Sigmoid colon (tissue), 7 donors: Measurements from ENCODE around the gene XYLT1. TPM values are rescaled to one million over a fixed set of nuclear protein-coding genes. Genes with fewer than 3 reads are reported as not detected.

Source experiments
- DNase-seq: peaks from one replicate; pipeline ENCODE4 v3.0.0-alpha.2; 2019
- H3K27ac ChIP-seq, 4 donors: fragments of 200-600 bp; sonication (generic); one replicate each; pipeline ENCODE4 v1.5.1; 2016 to 2019; ENCODE audit warnings: mild to moderate bottlenecking in 1 of 4
- H3K27me3 ChIP-seq, 3 donors: fragments of 200-600 bp; sonication (generic); one replicate each; pipeline ENCODE4 v1.5.1; 2019; ENCODE audit warnings: mild to moderate bottlenecking in 1 of 3
- H3K36me3 ChIP-seq, 4 donors: fragments of 200-600 bp; sonication (generic); one replicate each; pipeline ENCODE4 v1.5.1; 2016 to 2019
- H3K4me1 ChIP-seq, 4 donors: fragments of 200-600 bp; sonication (generic); one replicate each; pipeline ENCODE4 v1.5.1; 2017 to 2019
- H3K4me3 ChIP-seq, 4 donors: fragments of 200-600 bp; sonication (generic); one replicate each; pipeline ENCODE4 v1.5.1; 2017 to 2019; ENCODE audit warnings: mild to moderate bottlenecking in 2 of 4, moderate library complexity in 1 of 4
- H3K9me3 ChIP-seq, 4 donors: fragments of 200-600 bp in 3 of 4; sonication (generic) in 3 of 4; one replicate each; pipeline versions ENCODE4 v1.5.1 to v1.6.1; 2013 to 2019
- CTCF ChIP-seq, 4 experiments: fragments of 450-650 bp in 3 of 4; fragments of 200-600 bp in 1 of 4; IDR thresholded peaks; one replicate each; pipeline ENCODE4 v1.5.1; 2016 to 2019; ENCODE audit warnings: antibody characterized with exemption in 4 of 4, mild to moderate bottlenecking in 3 of 4, moderate library complexity in 2 of 4
- EP300 ChIP-seq, 4 donors: sonication (generic); formaldehyde crosslinking; IDR thresholded peaks; one replicate each; pipeline ENCODE4 v1.6.1; 2017; ENCODE audit warnings: antibody characterized with exemption in 4 of 4
- POLR2A ChIP-seq, 2 donors: fragments of 450-650 bp; IDR thresholded peaks; one replicate each; pipeline ENCODE4 v1.6.1; 2016; ENCODE audit warnings: antibody characterized with exemption in 2 of 2, mild to moderate bottlenecking in 2 of 2, moderate library complexity in 2 of 2
- POLR2AphosphoS5 ChIP-seq, 4 donors: sonication (generic); formaldehyde crosslinking; IDR thresholded peaks; one replicate each; pipeline ENCODE4 v1.6.1; 2017; ENCODE audit warnings: antibody characterized with exemption in 4 of 4
- WGBS, 2 donors: extraction: QIAGEN DNeasy Blood & Tissue Kit; methylation state at CpG; one replicate each; pipeline ENCODE4 v1.1.7; 2013; 5-methylcytosine and 5-hydroxymethylcytosine counted together
- intact Hi-C: fragments of 100-400 bp; cut with DNase I; formaldehyde crosslinking; loops from one replicate; pipeline ENCODE4 v1.15.1; 2023
- polyA plus RNA-seq, 3 donors: library from polyadenylated mRNA; stranded (reverse); fragments of 200-250 nt; gene quantifications; one replicate each; pipeline ENCODE4 v1.2.3, GENCODE V29; 2013
- total RNA-seq, 4 donors: library from RNA; depleted of rRNA; stranded (reverse); fragments of >200 nt; gene quantifications; one replicate each; pipeline ENCODE4 v1.1.0, GENCODE V29; 2016
- donor health status: healthy with polysubstance abuse.
- donor health status: Bipolar disorder and iron deficiency.
- donor health status: healthy.

The XYLT1 gene
- total and polyA plus RNA-seq, 7 donors = 0.60 to 33.2 (median 23.0) TPM

- H3K27ac ChIP-seq = no peak overlapping the region
- intact Hi-C loops = no loop called here
- TF ChIP-seq POLR2AphosphoS5 (IDR thresholded peaks at IDR 0.05) (no peak), POLR2A (IDR thresholded peaks at IDR 0.05) (no peak), CTCF (IDR thresholded peaks at IDR 0.05) (no peak), EP300 (IDR thresholded peaks at IDR 0.05) (no peak)
- H3K9me3 ChIP-seq = no peaks in the 10 kb centered on the region
- DNase-seq = no peak
- no peak overlapping the region for H3K4me3 ChIP-seq
- no peaks in the 10 kb centered on the region for H3K4me1 ChIP-seq
- H3K36me3 ChIP-seq = peaks cover 4 to 88% (median 35%) of the 10 kb centered on the region in 4 donors
- no peaks in the 10 kb centered on the region for H3K27me3 ChIP-seq
- WGBS, 2 donors = 71 to 89% methylated on average over 10 of the region's 10 CpGs
Measured at GRCh38 chr16:17134586-17134985, 336.2 kb downstream of the XYLT1 start.

GRCh38 chr16:17133851-17134250 lies 336.9 kb downstream of the XYLT1 start:
- 97 to 98% methylated on average over 5 of the region's 5 CpGs for WGBS, 2 donors
- Histone ChIP-seq H3K4me3 (no peak overlapping the region), H3K27ac (no peak overlapping the region), H3K27me3 (no peaks in the 10 kb centered on the region), H3K4me1 (no peaks in the 10 kb centered on the region), H3K36me3 (peaks cover 4 to 83% (median 32%) of the 10 kb centered on the region in 4 donors), H3K9me3 (no peaks in the 10 kb centered on the region)
- no peak for DNase-seq
- intact Hi-C loops = no loop called here
- TF ChIP-seq POLR2AphosphoS5 (IDR thresholded peaks at IDR 0.05) = no peak
- TF ChIP-seq CTCF (IDR thresholded peaks at IDR 0.05) = no peak
- no peak for TF ChIP-seq POLR2A (IDR thresholded peaks at IDR 0.05)
- no peak for TF ChIP-seq EP300 (IDR thresholded peaks at IDR 0.05)

GRCh38 chr16:17131351-17131750 lies 339.4 kb downstream of the XYLT1 start:
- no peaks in the 10 kb centered on the region for H3K9me3 ChIP-seq
- intact Hi-C loops = no loop called here
- no peak overlapping the region for H3K4me3 ChIP-seq
- 93 to 94% methylated on average over 6 of the region's 6 CpGs for whole genome bisulfite sequencing, 2 donors
- peaks cover 4 to 83% (median 36%) of the 10 kb centered on the region in 4 donors for H3K36me3 ChIP-seq
- H3K4me1 ChIP-seq = no peaks in the 10 kb centered on the region
- no peak overlapping the region for H3K27ac ChIP-seq
- TF ChIP-seq CTCF (IDR thresholded peaks at IDR 0.05) (no peak), POLR2AphosphoS5 (IDR thresholded peaks at IDR 0.05) (no peak), POLR2A (IDR thresholded peaks at IDR 0.05) (no peak), EP300 (IDR thresholded peaks at IDR 0.05) (no peak)
- no peak for DNase-seq
- no peaks in the 10 kb centered on the region for H3K27me3 ChIP-seq

DNA sequence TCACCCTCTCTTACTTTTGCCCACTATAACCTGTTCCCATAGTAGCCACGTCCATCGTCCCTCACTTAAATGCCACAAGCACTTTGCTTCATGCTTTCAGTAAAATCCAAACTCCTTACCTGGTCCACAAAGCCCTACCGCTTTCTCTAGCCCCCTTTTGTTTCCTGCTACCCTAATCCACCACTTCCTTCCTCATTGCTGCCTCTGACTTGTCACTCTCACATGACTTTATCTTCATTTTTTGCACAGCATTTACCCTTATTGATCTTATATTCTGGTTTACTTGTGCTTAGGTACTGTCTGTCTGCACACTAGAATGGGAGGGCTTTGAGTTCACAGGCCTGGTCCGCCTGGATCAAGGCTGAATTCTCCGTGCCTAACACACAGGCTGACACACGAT lies 340.0 kb downstream of the XYLT1 start:
- H3K9me3 ChIP-seq = no peaks in the 10 kb centered on the region
- no peaks in the 10 kb centered on the region for H3K27me3 ChIP-seq
- intact Hi-C loops = no loop called here
- TF ChIP-seq EP300 (IDR thresholded peaks at IDR 0.05) = no peak
- TF ChIP-seq POLR2A (IDR thresholded peaks at IDR 0.05) = no peak
- TF ChIP-seq CTCF (IDR thresholded peaks at IDR 0.05) = no peak
- no peak for TF ChIP-seq POLR2AphosphoS5 (IDR thresholded peaks at IDR 0.05)
- H3K4me1 ChIP-seq = no peaks in the 10 kb centered on the region
- H3K36me3 ChIP-seq = peaks cover 5 to 83% (median 36%) of the 10 kb centered on the region in 4 donors
- WGBS, 2 donors = 75 to 94% methylated on average over 6 of the region's 6 CpGs
- H3K27ac ChIP-seq = no peak overlapping the region
- no peak for DNase-seq
- no peak overlapping the region for H3K4me3 ChIP-seq

DNA sequence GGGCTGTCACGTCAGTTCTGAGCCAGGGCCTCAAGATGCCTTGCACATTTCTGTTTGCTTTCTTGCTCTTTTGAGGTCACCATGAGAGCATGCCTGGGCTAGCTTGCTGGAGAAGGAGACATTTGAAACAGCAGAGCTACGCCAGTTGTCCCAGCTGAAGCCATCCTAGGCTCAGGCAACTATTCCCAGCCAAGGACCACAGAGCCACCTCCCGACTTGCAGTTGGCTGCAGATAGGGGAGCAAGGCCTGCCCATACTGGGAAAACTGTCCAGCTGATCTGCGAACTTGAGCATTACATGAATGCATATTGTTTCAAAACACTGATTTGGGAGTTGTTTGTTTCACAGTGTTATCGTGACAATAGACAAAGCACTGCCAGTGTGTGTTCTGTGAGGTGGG lies 340.8 kb downstream of the XYLT1 start:
- no peaks in the 10 kb centered on the region for H3K4me1 ChIP-seq
- H3K4me3 ChIP-seq = no peak overlapping the region
- intact Hi-C loops = no loop called here
- no peak overlapping the region for H3K27ac ChIP-seq
- WGBS, 2 donors = 96 to 98% methylated on average over 5 of the region's 5 CpGs
- H3K36me3 ChIP-seq = peaks cover 8 to 84% (median 38%) of the 10 kb centered on the region in 4 donors
- no peaks in the 10 kb centered on the region for H3K27me3 ChIP-seq
- no peak for DNase-seq
- TF ChIP-seq EP300 (IDR thresholded peaks at IDR 0.05) (no peak), POLR2A (IDR thresholded peaks at IDR 0.05) (no peak), POLR2AphosphoS5 (IDR thresholded peaks at IDR 0.05) (no peak), CTCF (IDR thresholded peaks at IDR 0.05) (no peak)
- H3K9me3 ChIP-seq = no peaks in the 10 kb centered on the region
